ENCODE measurements around the gene AP2B1.

Gene AP2B1

DNA sequence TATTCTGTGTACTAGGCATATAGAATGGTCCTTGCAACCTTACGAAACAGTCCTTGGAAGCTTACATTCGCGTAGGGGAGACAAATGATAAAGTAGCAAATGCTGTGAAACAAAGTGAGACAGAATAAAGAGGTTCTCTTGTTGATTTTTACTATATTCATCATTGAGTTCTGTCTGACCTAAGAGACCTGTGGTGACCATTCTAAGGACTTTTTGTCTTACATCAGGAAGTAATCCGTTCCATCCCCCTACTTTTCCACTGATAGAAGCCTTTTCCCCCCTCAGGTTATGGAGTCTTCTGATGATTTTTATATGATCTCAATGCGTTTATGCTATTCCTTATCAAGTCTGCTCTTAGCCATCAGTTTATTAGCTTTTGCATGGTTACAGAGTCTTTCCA is 77.6 kb downstream of the AP2B1 start:
- Histone ChIP-seq H3K4me1 (ENCODE audit: control insufficient read depth, insufficient read depth, low read length) (no peaks in the 10 kb centered on the region), H3K36me3 (ENCODE audit: control insufficient read depth in 2 of 2, insufficient read depth in 1 of 2, low read length in 2 of 2) (peaks cover 18 to 70% of the 10 kb centered on the region in 2 experiments), H3K9me3 (ENCODE audit: control insufficient read depth, insufficient read depth, low read depth, low read length) (no peaks in the 10 kb centered on the region), H3K4me3 (ENCODE audit: low read depth, low read length) (no peak overlapping the region), H3K27ac (ENCODE audit: extremely low read depth, low read depth, low read length) (no peak overlapping the region)
- TF ChIP-seq, protein P1, sequence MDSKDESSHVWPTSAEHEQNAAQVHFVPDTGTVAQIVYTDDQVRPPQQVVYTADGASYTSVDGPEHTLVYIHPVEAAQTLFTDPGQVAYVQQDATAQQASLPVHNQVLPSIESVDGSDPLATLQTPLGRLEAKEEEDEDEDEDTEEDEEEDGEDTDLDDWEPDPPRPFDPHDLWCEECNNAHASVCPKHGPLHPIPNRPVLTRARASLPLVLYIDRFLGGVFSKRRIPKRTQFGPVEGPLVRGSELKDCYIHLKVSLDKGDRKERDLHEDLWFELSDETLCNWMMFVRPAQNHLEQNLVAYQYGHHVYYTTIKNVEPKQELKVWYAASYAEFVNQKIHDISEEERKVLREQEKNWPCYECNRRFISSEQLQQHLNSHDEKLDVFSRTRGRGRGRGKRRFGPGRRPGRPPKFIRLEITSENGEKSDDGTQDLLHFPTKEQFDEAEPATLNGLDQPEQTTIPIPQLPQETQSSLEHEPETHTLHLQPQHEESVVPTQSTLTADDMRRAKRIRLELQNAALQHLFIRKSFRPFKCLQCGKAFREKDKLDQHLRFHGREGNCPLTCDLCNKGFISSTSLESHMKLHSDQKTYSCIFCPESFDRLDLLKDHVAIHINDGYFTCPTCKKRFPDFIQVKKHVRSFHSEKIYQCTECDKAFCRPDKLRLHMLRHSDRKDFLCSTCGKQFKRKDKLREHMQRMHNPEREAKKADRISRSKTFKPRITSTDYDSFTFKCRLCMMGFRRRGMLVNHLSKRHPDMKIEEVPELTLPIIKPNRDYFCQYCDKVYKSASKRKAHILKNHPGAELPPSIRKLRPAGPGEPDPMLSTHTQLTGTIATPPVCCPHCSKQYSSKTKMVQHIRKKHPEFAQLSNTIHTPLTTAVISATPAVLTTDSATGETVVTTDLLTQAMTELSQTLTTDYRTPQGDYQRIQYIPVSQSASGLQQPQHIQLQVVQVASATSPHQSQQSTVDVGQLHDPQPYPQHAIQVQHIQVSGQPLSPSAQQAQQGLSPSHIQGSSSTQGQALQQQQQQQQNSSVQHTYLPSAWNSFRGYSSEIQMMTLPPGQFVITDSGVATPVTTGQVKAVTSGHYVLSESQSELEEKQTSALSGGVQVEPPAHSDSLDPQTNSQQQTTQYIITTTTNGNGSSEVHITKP (tag by site-specific recombination; IDR thresholded peaks at IDR 0.05), result peak; percentile 70
- TF ChIP-seq ZNF654 (tag by site-specific recombination; IDR thresholded peaks at IDR 0.05; ENCODE audit: low read depth), result no peak
- ChIA-PET POLR2A (interaction anchor here (0.6 kb wide), 2 partner anchors 12 to 541 kb away, joined by 3 to 4 read pairs; no protein-coding TSS in a partner anchor), CTCF (interaction anchor here (0.6 to 0.9 kb wide), 2 partner anchors 22 to 84 kb away, joined by 4 to 5 read pairs; no protein-coding TSS in a partner anchor)

DNA sequence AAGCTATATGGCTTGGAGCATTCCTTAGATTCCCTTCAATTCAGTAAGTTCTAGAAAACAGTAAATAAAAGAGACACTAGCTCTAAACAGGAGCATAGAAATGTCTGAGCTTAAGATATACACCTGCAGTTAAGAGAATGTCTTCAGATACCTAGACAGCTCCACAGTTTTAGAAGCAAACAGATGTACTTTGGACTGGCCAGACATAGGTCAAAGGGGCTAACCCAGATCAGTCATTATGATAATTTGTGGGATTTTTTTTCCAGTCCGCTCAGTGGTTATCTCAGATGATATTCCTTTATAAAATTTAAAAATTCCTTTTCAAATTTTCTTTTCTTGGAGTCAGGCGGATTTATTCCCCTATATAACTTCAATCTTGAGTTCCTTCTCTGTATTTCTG is 78.5 kb downstream of the AP2B1 start:
- no peak overlapping the region for H3K27ac ChIP-seq (ENCODE audit: extremely low read depth, low read depth, low read length)
- peaks cover 11 to 74% of the 10 kb centered on the region in 2 experiments for H3K36me3 ChIP-seq (ENCODE audit: control insufficient read depth in 2 of 2, insufficient read depth in 1 of 2, low read length in 2 of 2)
- no peaks in the 10 kb centered on the region for H3K4me1 ChIP-seq (ENCODE audit: control insufficient read depth, insufficient read depth, low read length)
- no peak overlapping the region for H3K4me3 ChIP-seq (ENCODE audit: low read depth, low read length)
- no peaks in the 10 kb centered on the region for H3K9me3 ChIP-seq (ENCODE audit: control insufficient read depth, insufficient read depth, low read depth, low read length)
- CTCF ChIA-PET, result interaction anchor here (0.7 to 0.9 kb wide), 2 partner anchors 98 to 353 kb away, joined by 3 to 6 read pairs; no protein-coding TSS in a partner anchor
- TF ChIP-seq ZNF623 (tag by site-specific recombination; IDR thresholded peaks at IDR 0.05) (no peak), ZNF600 (tag by site-specific recombination; IDR thresholded peaks at IDR 0.05) (no peak), BCL11A (tag by site-specific recombination; IDR thresholded peaks at IDR 0.05; ENCODE audit: low read depth) (no peak), ZNF830 (tag by site-specific recombination; IDR thresholded peaks at IDR 0.05; ENCODE audit: low read depth) (no peak), ZNF660 (tag by site-specific recombination; IDR thresholded peaks at IDR 0.05) (no peak), HOXA7 (CRISPR knock-in tag; IDR thresholded peaks at IDR 0.05; ENCODE audit: borderline replicate concordance) (no peak), ZNF169 (tag by site-specific recombination; IDR thresholded peaks at IDR 0.05) (no peak), ZFP3 (tag by site-specific recombination; IDR thresholded peaks at IDR 0.05; ENCODE audit: low read depth) (no peak), ZNF571 (tag by site-specific recombination; IDR thresholded peaks at IDR 0.05) (no peak), ZBTB8A (tag by site-specific recombination; IDR thresholded peaks at IDR 0.05) (no peak), ZNF211 (tag by site-specific recombination; IDR thresholded peaks at IDR 0.05; ENCODE audit: low read depth) (no peak)
- TF ChIP-seq, protein P2, sequence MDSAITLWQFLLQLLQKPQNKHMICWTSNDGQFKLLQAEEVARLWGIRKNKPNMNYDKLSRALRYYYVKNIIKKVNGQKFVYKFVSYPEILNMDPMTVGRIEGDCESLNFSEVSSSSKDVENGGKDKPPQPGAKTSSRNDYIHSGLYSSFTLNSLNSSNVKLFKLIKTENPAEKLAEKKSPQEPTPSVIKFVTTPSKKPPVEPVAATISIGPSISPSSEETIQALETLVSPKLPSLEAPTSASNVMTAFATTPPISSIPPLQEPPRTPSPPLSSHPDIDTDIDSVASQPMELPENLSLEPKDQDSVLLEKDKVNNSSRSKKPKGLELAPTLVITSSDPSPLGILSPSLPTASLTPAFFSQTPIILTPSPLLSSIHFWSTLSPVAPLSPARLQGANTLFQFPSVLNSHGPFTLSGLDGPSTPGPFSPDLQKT (IDR thresholded peaks at IDR 0.05; ENCODE audit: borderline replicate concordance, low read depth, low read length), result no peak
- TF ChIP-seq, protein P3, sequence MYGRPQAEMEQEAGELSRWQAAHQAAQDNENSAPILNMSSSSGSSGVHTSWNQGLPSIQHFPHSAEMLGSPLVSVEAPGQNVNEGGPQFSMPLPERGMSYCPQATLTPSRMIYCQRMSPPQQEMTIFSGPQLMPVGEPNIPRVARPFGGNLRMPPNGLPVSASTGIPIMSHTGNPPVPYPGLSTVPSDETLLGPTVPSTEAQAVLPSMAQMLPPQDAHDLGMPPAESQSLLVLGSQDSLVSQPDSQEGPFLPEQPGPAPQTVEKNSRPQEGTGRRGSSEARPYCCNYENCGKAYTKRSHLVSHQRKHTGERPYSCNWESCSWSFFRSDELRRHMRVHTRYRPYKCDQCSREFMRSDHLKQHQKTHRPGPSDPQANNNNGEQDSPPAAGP (tag by site-specific recombination; IDR thresholded peaks at IDR 0.05), result no peak
- TF ChIP-seq, protein P4, sequence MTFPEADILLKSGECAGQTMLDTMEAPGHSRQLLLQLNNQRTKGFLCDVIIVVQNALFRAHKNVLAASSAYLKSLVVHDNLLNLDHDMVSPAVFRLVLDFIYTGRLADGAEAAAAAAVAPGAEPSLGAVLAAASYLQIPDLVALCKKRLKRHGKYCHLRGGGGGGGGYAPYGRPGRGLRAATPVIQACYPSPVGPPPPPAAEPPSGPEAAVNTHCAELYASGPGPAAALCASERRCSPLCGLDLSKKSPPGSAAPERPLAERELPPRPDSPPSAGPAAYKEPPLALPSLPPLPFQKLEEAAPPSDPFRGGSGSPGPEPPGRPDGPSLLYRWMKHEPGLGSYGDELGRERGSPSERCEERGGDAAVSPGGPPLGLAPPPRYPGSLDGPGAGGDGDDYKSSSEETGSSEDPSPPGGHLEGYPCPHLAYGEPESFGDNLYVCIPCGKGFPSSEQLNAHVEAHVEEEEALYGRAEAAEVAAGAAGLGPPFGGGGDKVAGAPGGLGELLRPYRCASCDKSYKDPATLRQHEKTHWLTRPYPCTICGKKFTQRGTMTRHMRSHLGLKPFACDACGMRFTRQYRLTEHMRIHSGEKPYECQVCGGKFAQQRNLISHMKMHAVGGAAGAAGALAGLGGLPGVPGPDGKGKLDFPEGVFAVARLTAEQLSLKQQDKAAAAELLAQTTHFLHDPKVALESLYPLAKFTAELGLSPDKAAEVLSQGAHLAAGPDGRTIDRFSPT (tag by site-specific recombination; IDR thresholded peaks at IDR 0.05), result no peak
- TF ChIP-seq, protein P5, sequence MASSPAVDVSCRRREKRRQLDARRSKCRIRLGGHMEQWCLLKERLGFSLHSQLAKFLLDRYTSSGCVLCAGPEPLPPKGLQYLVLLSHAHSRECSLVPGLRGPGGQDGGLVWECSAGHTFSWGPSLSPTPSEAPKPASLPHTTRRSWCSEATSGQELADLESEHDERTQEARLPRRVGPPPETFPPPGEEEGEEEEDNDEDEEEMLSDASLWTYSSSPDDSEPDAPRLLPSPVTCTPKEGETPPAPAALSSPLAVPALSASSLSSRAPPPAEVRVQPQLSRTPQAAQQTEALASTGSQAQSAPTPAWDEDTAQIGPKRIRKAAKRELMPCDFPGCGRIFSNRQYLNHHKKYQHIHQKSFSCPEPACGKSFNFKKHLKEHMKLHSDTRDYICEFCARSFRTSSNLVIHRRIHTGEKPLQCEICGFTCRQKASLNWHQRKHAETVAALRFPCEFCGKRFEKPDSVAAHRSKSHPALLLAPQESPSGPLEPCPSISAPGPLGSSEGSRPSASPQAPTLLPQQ (tag by site-specific recombination; IDR thresholded peaks at IDR 0.05), result no peak
- POLR2A ChIA-PET, result no interaction called here
